Heart left ventricle (tissue), 16 donors: ENCODE measurements around the gene TMEM62. TPM values are rescaled to one million over a fixed set of nuclear protein-coding genes. Genes with fewer than 3 reads are reported as not detected.

Experiments
- ATAC-seq, 4 donors: fragments of 200-7000 bp; cut with Tn5 transposase; one replicate each; pipeline ENCODE4 v1.9.1; 2020 to 2022; ENCODE audit warnings: moderate library complexity in 4 of 4, mild to moderate bottlenecking in 3 of 4, moderate number of reproducible peaks in 1 of 4
- DNase-seq, 5 donors: peaks; one replicate each; pipeline ENCODE4 v3.0.0-alpha.2; 2020
- H3K27ac ChIP-seq, 12 donors: fragments of 200-600 bp; sonication (generic) in 4 of 12; one replicate each; pipeline versions ENCODE4 v1.5.0 to v1.8.0; 2016 to 2022; ENCODE audit warnings: mild to moderate bottlenecking in 2 of 12
- H3K27me3 ChIP-seq, 9 donors: fragments of 200-600 bp; sonication (generic) in 2 of 9; one replicate each; pipeline versions ENCODE4 v1.5.1 to v1.8.0; 2016 to 2022; ENCODE audit warnings: mild to moderate bottlenecking in 3 of 9
- H3K36me3 ChIP-seq, 9 donors: fragments of 200-600 bp; sonication (generic) in 2 of 9; one replicate each; pipeline versions ENCODE4 v1.5.0 to v1.8.0; 2018 to 2022; ENCODE audit warnings: mild to moderate bottlenecking in 2 of 9
- H3K4me1 ChIP-seq, 12 donors: fragments of 200-600 bp; sonication (generic) in 4 of 12; one replicate each; pipeline versions ENCODE4 v1.5.0 to v1.8.0; 2016 to 2022; ENCODE audit warnings: mild to moderate bottlenecking in 3 of 12
- H3K4me3 ChIP-seq, 12 donors: fragments of 200-600 bp; sonication (generic) in 4 of 12; one replicate each; pipeline versions ENCODE4 v1.5.0 to v1.8.0; 2017 to 2022; ENCODE audit warnings: mild to moderate bottlenecking in 9 of 12, moderate library complexity in 4 of 12
- H3K9me3 ChIP-seq, 12 donors: fragments of 200-600 bp; sonication (generic) in 4 of 12; one replicate each; pipeline versions ENCODE4 v1.5.0 to v1.8.0; 2016 to 2022; ENCODE audit warnings: mild to moderate bottlenecking in 1 of 12
- POLR2A ChIP-seq, 2 donors: fragments of 450-650 bp; IDR thresholded peaks; one replicate each; pipeline ENCODE4 v1.6.1; 2017; ENCODE audit warnings: antibody characterized with exemption in 2 of 2, mild to moderate bottlenecking in 2 of 2, moderate library complexity in 2 of 2
- WGBS, 4 donors: extraction: QIAGEN DNeasy Blood & Tissue Kit in 2 of 4; methylation state at CpG; one replicate each; pipeline versions ENCODE4 v1.1.5 to v1.1.7; 2013 to 2018; 5-methylcytosine and 5-hydroxymethylcytosine counted together
- intact Hi-C, 10 donors: fragments of 100-400 bp; cut with DNase I; formaldehyde crosslinking; loops; one replicate each; pipeline versions ENCODE4 v1.11.1 to v1.14.2; 2022
- polyA plus RNA-seq, 2 donors: library from polyadenylated mRNA; stranded (reverse); fragments of 200-250 nt; gene quantifications; one replicate each; pipeline ENCODE4 v1.2.3, GENCODE V29; 2013
- total RNA-seq, 9 donors: library from RNA; depleted of rRNA in 2 of 9; stranded (reverse); fragments of >200 nt in 2 of 9; fragmentation: NEBNext Ultra II Directional in 3 of 9; extraction: Animal tissue kit (Norgen Biotek cat#: 25700) in 3 of 9; gene quantifications; one replicate each; pipeline versions ENCODE4 v1.1.0 to v1.2.4, GENCODE V29; 2016 to 2023
- TF ChIP-seq, protein P1 (sequence below), 12 donors: fragments of 200-600 bp; sonication (generic) in 4 of 12; IDR thresholded peaks; one replicate each; pipeline versions ENCODE4 v1.5.0 to v1.8.0; 2018 to 2022; ENCODE audit warnings: antibody characterized with exemption in 12 of 12, mild to moderate bottlenecking in 5 of 12
- donor health status: ischemic (EF 13 %, LVEDD 7.1; RV severe dilation, severe dysfunction).
- donor health status: healthy with polysubstance abuse.
- donor health status: DM: no; HTN: yes; CAD: no.
- donor health status: DM: no; HTN: no; CAD: no.
- donor health status: ischemic (EF 25% LVEDD 6.9; RV normal size, moderate dysfunction).
- donor health status: ischemic (EF 25% LVEDD 5.7; RV mildly dilated, moderate dysfunction).
- donor health status: healthy.
- donor health status: DM: yes; HTN: yes; CAD: no.
- donor health status: ischemic (EF 35%, LVEDD 5.7; RV mildly dilated, moderate dysfunction).
- donor health status: nonischemic (EF 11% LVEDD 7.7; RV severe dilation, severe dysfunction).
- donor health status: DM: yes; HTN: yes; CAD: no.
- donor health status: PGD.
- donor health status: ischemic (EF 29% LVEDD 5.4; RV normal size, mild dysfunction).
- donor health status: nonischemic (EF 23%, LVEDD 6.1; RV moderate dilation, normal function).

TMEM62 gene
- total and polyA plus RNA-seq, 11 donors = 8.2 to 18.5 (median 12.8) TPM

DNA sequence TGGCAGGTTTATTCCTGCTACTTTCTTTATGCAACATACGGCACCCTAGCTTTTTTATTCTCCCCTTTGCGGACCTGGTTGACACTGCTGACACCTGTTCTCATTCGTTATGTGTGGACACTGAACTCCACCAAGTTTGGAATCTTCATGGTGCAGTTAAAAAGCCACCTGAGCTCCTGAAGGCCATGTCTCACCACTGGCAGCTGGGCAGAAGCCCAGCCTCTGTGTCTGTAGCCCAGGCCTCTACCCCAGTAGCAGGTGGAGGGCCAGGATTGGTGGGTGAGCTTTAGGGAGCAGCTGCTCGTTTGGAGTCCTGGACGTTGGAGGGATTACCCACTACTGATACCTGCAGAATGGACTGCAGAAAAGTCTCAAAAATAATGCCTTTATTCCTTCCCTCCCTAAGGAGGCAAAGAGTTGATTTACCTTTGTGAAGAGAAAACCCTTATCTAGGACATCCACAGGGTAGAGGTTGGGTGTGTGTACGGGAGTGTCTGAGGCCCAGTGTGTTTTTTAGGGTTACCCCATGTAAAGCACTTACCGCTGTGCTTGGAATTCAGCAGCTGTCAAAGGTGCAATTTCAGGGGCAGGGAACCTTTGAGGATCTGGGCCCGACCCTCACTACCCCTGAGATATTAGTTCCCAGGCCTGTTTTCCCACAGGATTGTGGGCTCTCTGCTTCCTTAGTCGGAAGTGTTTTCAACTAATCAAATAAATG is 51.2 kb downstream of the TMEM62 start:
- intact Hi-C loops = loop anchor here in 2 of 10 donors (5.0 kb wide), 2 partner anchors 98 to 103 kb away; no protein-coding TSS in a partner anchor
- ATAC-seq (peak in 1 of 4 donors; percentile 2), DNase-seq (no peak)
- WGBS, 4 donors = 64 to 73% (median 69%) methylated on average over 9 of the region's 9 CpGs
- Histone ChIP-seq H3K4me1 (peaks cover 0 to 41% (median 32%) of the 10 kb centered on the region in 12 donors), H3K9me3 (no peaks in the 10 kb centered on the region), H3K27ac (peak overlapping the region in 11 of 12 donors; percentile 82 to 95 (median 92)), H3K36me3 (peaks cover 0 to 51% (median 24%) of the 10 kb centered on the region in 9 donors), H3K4me3 (peak overlapping the region in 10 of 12 donors; percentile 74 to 93 (median 85)), H3K27me3 (no peaks in the 10 kb centered on the region)
- TF ChIP-seq, protein P1, sequence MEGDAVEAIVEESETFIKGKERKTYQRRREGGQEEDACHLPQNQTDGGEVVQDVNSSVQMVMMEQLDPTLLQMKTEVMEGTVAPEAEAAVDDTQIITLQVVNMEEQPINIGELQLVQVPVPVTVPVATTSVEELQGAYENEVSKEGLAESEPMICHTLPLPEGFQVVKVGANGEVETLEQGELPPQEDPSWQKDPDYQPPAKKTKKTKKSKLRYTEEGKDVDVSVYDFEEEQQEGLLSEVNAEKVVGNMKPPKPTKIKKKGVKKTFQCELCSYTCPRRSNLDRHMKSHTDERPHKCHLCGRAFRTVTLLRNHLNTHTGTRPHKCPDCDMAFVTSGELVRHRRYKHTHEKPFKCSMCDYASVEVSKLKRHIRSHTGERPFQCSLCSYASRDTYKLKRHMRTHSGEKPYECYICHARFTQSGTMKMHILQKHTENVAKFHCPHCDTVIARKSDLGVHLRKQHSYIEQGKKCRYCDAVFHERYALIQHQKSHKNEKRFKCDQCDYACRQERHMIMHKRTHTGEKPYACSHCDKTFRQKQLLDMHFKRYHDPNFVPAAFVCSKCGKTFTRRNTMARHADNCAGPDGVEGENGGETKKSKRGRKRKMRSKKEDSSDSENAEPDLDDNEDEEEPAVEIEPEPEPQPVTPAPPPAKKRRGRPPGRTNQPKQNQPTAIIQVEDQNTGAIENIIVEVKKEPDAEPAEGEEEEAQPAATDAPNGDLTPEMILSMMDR (IDR thresholded peaks at IDR 0.05) = no peak
- TF ChIP-seq POLR2A (IDR thresholded peaks at IDR 0.05) = no peak

DNA sequence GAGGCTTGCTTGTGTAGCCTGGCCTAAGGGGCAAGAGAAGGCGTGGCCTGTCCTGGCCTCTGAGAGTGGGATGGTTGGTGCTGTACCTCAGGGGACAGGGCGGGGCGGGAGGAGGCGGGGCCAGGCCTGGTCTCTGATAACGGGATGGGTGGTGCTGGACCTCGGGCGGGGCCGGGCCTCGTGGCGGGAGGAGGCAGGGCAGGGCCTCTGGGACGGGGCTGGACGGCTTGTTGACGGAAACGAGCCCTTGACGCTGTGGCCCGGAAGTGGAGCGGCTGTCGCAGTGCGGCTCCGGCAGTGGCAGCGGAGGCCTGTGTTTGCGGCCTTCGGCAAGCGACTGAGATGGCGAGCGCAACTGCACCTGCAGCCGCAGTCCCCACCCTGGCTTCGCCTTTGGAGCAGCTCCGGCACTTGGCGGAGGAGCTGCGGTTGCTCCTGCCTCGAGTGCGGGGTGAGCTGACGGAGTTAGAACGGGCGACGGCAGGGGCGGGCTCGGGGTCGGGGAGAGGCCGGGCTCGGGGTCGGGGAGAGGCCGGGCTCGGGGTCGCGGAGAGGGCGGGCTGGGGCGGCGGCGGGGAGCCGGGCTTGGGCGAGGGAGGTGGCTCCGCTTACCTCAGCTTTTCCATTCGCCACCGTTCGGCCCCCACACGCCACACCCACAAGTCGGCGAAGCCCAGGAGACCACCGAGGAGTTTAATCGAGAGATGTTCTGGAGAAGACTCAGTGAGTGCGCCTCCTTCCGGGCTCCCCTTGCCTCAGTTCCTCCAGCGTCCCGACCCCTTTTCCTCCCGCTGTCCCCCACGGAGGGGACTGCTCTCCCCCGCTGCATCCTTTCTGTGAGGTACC is 52.0 kb downstream of the TMEM62 start, which contains the start of gene CCNDBP1:
TSS of gene CCNDBP1 (plus strand) at position 247 of the 846 bp plus-strand sequence. CDS start at position 343, 96 bp downstream.
- peaks cover 0 to 49% (median 40%) of the 10 kb centered on the region in 12 donors for H3K4me1 ChIP-seq

DNA sequence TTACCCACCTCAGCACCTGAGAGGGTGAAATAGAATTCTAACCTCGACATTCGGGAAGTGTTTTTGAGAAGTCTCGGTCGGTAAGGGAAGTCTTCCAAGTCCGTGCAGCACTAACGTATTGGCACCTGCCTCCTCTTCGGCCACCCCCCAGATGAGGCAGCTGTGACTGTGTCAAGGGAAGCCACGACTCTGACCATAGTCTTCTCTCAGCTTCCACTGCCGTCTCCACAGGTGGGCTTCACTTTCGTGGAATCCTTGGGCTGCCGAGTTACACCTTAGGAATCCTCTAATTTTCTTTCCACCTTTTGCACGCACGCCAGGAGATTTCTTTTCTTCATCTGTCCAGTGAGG is 52.6 kb downstream of the TMEM62 start:
- Histone ChIP-seq H3K36me3 (peaks cover 0 to 51% (median 35%) of the 10 kb centered on the region in 9 donors), H3K4me1 (peaks cover 0 to 53% (median 41%) of the 10 kb centered on the region in 12 donors), H3K9me3 (no peaks in the 10 kb centered on the region), H3K27ac (peak overlapping the region; percentile 81 to 95 (median 91)), H3K4me3 (peak overlapping the region; percentile 68 to 93 (median 84)), H3K27me3 (no peaks in the 10 kb centered on the region)
- TF ChIP-seq, protein P1 (IDR thresholded peaks at IDR 0.05) = no peak
- ATAC-seq = peak in 2 of 4 donors; percentile 5 to 7
- no peak for DNase-seq
- intact Hi-C loops = loop anchor here in 2 of 10 donors (5.0 kb wide), 2 partner anchors 96 to 101 kb away; no protein-coding TSS in a partner anchor
- WGBS, 4 donors = 0 to 2% (median 2%) methylated on average over 11 to 13 of the region's 13 CpGs

More for the DNA sequence above, 52.0 kb downstream of the TMEM62 start, which contains the start of gene CCNDBP1:
- Histone ChIP-seq H3K4me3 (peak within 1 kb of the TSS; percentile 68 to 93 (median 84)), H3K27ac (peak within 1 kb of the TSS; percentile 81 to 95 (median 91)), H3K9me3 (no peaks in the 10 kb centered on the region), H3K27me3 (no peaks in the 10 kb centered on the region), H3K36me3 (peaks cover 0 to 51% (median 30%) of the 10 kb centered on the region in 9 donors)
- peak; percentile 94 to 98 (median 98) for DNase-seq
- 0 to 2% (median 1%) methylated on average over 30 to 69 of the region's 69 CpGs for WGBS, 4 donors
- ATAC-seq = peak; percentile 98 to 99 (median 99)
- intact Hi-C loops = loop anchor here in 2 of 10 donors (5.0 kb wide), 2 partner anchors 97 to 102 kb away; no protein-coding TSS in a partner anchor
- peak in 1 of 2 donors; percentile 89 for TF ChIP-seq POLR2A (IDR thresholded peaks at IDR 0.05)
- TF ChIP-seq, protein P1 (IDR thresholded peaks at IDR 0.05) = peak in 9 of 12 donors; percentile 24 to 57 (median 37)
